ENCODE data around the gene ADGRD1. TPM values are rescaled to one million over a fixed set of nuclear protein-coding genes. Genes with fewer than 3 reads are reported as not detected.
"Not testable (repeated sequence)": the region's sequence is repeated elsewhere in the genome, so short reads cannot be mapped to it uniquely, and the experiment has no call there.

ADGRD1 gene
- total RNA-seq, 1 experiment from 2014 or later = not detected

DNA sequence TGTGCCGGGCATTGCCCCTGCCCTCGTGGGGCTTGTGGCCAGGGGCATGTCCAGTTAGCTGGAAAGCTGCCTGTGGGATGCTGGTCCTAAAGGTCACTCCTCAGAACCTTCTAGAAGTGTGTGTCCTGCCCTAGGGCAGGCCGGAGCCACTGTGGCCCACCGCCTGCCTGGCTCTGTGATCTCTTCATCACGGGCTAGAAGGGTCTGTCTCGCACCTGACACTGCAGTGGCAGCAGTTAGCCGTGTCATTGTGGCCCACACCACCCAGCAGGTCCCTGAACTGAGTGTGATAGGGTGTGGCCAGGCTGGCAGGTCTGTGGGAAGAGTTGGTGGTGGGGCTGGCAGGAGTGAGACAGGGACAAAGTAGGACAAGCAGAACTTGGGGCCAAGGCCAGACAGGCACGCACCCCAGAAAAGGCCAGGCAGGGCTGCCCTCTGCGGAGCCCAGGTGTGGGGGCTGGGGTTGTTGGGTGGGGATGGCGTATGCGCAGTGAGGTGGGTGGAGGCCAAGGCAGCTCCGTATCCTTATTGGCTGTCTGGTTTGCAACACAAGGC, 41.2 kb downstream of the ADGRD1 start:
- DNase-seq (ENCODE audit: low read depth) = no peak
- in situ Hi-C loops (cut with HindIII; ENCODE audit: low pct_unique_long_range_greater_than_20kb, low sequenced_read_pairs) = no loop called here

DNA sequence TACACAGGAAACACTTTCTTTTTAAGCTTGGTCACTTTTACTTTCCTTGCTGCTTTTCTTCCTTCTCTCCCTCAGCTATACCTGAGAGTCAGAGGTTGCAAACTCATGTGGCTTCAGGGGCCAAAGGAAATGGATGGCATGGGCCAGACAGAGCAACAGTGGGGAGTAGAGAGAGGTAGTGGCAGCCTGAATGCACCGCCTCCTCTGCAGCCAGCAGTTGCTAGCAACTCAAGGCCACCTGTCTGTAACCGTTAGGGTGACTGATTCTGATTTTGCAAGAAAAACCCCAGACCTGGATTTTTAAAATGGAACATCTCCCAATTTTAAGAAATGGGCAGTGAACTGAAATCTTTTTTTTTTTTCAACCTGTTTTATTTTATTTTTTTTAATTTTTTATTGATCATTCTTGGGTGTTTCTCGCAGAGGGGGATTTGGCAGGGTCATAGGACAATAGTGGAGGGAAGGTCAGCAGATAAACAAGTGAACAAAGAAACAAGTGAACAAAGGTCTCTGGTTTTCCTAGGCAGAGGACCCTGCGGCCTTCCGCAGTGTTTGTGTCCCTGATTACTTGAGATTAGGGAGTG, 41.8 kb downstream of the ADGRD1 start:
- in situ Hi-C loops (cut with HindIII; ENCODE audit: low pct_unique_long_range_greater_than_20kb, low sequenced_read_pairs); DNase-seq (ENCODE audit: low read depth): not testable (repeated sequence)

DNA sequence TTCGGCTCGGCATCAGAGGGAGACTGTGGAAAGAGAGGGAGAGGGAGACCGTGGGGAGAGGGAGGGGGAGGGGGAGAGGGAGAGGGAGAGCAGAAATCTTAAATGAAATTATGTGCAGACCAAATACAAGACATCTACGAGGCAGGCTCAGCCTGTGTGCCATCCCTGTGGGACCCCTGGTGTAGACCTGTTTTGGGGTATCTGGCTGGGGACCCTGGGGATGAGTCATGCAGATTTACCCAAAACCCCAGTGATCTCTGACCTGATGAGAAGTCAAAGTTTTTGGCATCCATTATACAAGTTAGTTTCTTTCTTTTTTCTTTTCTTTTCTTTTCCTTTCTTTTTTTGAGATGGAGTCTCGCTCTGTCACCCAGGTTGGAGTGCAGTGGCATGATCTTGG, 44.4 kb downstream of the ADGRD1 start:
- DNase-seq (ENCODE audit: low read depth) = no peak
- in situ Hi-C loops (cut with HindIII; ENCODE audit: low pct_unique_long_range_greater_than_20kb, low sequenced_read_pairs) = no loop called here

DNA sequence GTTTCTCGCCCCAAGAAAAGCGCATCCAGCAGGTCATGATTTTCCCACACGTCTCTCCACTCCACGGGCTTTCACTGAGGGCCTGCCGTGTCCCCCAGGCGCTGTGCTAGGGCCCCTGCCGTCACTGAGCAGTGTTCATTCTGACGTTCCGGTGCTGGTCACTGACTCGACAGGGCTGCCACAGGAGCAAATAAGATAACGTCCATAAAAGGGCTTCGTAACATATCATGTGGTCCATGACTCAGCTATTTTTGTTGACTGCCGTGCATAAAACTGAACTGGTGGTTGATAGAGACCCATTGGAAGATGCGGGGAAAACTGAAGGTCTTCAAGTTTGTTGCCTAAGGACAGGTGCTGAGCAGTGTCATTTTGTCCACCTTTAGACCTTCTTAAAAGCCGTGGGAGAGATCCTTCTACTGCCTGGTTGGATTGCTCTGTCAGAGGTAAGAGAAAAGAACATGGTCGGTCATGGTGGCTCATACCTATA, 46.3 kb downstream of the ADGRD1 start:
- no peak for DNase-seq (ENCODE audit: low read depth)

DNA sequence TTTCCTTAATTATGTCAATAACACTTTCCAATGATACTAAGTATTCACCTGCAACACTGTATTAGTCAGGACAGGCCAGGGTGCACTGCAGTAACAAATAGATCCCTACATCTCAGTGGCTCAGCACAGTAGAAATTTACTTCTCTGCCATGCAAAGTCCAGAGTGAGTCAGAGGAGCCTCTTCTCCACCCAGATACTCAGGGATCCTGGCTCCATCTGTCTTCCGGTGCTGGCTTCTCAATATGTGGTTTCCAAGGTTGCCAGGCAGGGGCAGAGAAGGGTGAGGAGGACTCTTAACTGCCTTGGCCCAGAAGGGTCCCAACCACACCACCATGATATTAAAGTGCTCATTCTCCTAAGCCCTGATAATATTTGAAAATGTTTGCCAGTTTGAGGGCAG, 47.8 kb downstream of the ADGRD1 start:
- in situ Hi-C loops (cut with HindIII; ENCODE audit: low pct_unique_long_range_greater_than_20kb, low sequenced_read_pairs) = no loop called here
- no peak for DNase-seq (ENCODE audit: low read depth)

More for the DNA sequence above, 46.3 kb downstream of the ADGRD1 start:
- in situ Hi-C loops (cut with HindIII; ENCODE audit: low pct_unique_long_range_greater_than_20kb, low sequenced_read_pairs) = no loop called here

DNA sequence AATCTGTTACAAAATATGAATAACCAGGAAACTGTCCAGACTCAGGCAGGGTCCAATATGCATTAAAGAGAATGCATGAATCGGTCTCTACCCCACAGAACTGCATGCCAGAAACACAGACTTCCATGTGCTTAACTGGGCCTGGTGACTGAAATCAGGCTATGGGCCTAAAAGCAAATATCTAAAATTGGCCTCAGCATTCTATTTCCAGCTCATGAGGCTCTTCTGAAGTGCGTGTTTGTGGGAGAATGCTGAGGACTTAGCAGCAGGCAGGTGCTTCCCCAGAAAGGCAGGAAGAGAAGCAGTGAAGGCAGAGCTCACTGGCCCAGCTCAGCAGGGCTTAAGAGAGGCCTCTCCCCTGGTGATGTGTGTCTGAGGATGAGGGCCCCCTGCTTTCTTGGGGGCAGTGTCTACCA, 48.5 kb downstream of the ADGRD1 start:
- in situ Hi-C loops (cut with HindIII; ENCODE audit: low pct_unique_long_range_greater_than_20kb, low sequenced_read_pairs) = no loop called here
- no peak for DNase-seq (ENCODE audit: low read depth)

DNA sequence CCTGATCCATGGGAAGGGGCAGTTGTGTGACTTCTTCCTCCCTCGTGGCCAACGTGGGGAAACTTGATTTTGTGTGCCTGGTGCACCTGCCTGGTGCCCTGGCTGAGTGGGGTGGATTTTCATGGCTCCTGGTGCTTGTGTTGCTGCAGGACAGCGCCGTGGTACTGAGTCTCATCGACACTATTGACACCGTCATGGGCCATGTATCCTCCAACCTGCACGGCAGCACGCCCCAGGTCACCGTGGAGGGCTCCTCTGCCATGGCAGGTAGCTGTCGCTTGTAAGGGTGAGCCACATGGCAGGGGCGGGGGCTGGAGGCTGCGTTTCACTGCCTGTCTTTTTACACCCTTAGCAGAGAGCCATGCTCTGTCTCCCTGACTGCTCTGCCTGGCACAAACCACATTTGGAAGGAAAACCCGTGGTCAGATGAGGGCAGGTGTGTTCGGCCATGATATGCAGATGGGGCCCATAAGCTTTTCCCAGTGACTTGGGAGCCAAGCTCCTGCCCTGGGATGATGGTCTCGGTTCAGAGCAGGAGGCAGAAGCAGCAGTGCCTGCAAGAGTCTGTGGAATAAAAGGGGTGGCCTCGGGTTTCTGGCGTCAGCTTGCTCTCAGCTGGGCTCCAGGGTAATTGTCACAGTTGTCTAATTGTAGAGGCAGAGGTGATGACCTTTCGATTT, 49.5 kb downstream of the ADGRD1 start:
- DNase-seq (ENCODE audit: low read depth) = no peak
- in situ Hi-C loops (cut with HindIII; ENCODE audit: low pct_unique_long_range_greater_than_20kb, low sequenced_read_pairs) = no loop called here

DNA sequence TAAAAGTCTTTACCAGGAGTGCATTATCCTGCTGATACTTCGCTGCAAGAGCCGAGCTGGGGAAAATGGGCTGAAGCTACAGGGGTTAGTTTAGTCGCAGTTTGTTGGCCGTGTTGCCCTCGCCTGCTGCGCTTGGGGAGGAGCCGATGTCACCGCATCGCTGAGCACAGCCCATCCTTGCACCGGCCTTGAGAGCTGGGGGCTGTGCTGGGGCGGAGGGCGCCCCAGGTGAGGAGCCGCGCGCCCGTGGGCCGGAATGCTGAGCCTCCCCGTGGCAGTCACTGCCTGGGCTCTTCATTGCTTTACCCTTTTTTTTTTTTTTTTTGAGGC, 50.0 kb downstream of the ADGRD1 start:
- no peak for DNase-seq (ENCODE audit: low read depth)
- in situ Hi-C loops (cut with HindIII; ENCODE audit: low pct_unique_long_range_greater_than_20kb, low sequenced_read_pairs) = no loop called here

DNA sequence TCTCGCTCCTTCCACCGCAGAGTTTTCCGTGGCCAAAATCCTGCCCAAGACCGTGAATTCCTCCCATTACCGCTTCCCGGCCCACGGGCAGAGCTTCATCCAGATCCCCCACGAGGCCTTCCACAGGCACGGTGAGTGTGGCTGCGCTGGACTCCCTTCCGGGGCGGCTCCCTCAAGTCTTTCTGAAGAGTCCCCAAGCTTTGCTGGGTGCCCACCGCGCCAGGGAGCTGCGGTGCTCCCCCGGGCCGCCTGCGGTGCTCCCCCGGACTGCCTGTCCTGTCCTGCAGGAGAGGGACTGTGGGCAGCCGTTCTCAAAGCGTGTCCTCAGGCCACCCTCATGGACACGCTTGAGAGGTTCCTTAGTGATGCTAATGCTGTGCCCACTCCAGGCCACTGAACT, 50.5 kb downstream of the ADGRD1 start:
- no peak for DNase-seq (ENCODE audit: low read depth)
- in situ Hi-C loops (cut with HindIII; ENCODE audit: low pct_unique_long_range_greater_than_20kb, low sequenced_read_pairs) = no loop called here

DNA sequence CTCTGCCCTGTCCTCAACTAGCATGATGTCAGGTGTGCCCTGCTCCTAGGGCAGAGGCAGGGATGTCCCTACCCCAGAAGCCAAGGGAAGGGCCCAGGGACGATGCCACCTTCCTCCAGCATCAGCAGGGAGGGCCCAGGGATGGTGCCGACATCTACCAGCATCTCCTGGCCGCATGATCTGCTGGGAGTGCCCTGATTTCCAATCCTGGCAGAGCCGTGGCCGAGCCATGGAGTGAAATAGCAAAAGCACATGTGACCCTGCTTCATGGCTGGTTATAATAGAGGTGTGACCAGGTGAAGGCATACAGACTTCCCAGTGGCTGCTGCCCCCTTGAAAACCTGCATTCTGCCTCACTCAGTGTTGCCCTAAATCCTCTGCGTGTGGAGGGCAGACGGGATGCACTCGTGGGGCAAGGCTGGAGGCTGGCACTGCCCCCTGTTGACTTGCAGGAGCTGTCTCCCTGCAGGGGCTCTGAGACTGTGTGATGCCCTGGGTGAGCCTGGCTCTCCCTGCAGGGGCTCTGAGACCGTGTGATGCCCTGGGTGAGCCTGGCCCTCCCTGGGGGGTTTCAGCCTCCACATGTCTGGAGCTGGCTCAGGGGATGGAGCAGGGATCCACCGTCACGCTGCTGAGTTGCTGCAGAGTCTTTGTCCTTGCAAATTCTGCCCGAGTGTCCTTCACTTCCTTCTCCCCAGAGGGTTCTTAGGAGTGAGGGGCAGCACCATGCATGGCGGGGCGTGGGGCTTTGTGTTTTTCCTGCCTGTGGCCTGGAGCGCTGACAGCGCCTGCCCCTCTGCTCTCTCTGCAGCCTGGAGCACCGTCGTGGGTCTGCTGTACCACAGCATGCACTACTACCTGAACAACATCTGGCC, 51.7 kb downstream of the ADGRD1 start:
- no peak for DNase-seq (ENCODE audit: low read depth)
- in situ Hi-C loops (cut with HindIII; ENCODE audit: low pct_unique_long_range_greater_than_20kb, low sequenced_read_pairs) = no loop called here

DNA sequence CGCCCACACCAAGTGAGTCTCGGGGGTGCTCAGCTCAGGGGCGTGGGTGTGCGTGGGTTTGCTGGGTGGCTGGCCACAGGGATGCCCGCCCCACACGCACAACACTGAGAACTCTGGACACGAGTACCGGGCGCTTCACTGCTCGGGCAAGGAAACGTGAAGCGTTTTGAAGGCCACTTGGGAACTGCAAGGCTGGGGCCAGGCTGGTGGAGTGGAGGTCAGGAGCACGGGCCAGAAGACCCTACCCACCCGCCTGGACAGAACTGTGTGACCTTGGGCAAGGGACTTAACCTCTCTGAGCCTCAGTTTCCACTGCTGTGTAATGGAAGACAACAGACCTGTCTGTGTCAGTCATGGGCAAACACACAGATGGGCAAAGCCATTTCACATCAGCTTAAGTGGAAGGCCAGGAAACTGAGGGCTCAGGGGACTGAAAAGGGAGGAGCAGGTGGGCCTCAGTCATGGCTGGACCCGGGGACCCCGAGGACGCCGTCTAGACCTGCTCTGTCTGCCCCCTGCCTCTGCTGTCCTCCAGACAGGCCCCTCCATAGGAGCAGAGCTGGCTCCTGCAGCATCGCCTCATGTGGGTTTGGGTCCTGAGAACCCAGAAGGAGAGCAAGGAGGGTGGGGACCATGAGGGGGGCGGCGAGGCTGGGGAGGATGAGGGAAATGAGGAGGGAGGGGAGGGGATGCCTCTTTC, 52.5 kb downstream of the ADGRD1 start:
- no peak for DNase-seq (ENCODE audit: low read depth)
- in situ Hi-C loops (cut with HindIII; ENCODE audit: low pct_unique_long_range_greater_than_20kb, low sequenced_read_pairs) = no loop called here

DNA sequence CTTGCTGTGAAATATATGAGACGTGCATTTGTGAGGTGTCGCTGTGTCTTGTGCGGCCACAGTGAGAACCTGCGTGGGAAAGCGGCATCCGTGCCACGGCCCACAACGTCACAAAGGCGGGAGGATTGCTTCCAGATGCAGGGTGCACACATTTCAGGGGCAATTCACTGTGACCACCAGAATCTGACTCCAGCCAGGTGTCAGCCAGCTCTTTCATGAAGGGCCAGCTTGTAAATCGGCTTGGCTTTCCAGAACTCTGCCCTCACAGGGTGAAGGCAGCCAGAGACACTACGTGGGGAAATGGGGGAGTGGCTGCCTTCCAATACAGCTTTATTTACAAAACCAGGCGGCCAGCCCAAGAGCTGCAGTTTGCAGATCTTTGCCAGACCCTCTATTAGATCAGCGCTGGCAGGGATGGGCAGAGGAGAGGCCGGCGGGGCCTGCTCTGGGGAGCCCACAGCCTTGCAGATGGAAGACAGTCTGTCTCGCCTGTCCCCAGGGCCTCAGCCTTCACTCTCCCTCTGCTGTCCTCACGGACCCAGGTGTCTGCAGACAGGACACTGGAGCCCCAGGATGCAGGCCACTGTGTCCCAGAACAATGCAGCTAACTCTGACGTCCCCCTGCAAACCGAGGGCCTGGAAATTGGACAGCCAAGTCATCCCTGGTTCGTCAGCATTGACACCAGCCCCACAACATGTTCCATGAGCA, 53.5 kb downstream of the ADGRD1 start:
- no peak for DNase-seq (ENCODE audit: low read depth)
- in situ Hi-C loops (cut with HindIII; ENCODE audit: low pct_unique_long_range_greater_than_20kb, low sequenced_read_pairs) = no loop called here

DNA sequence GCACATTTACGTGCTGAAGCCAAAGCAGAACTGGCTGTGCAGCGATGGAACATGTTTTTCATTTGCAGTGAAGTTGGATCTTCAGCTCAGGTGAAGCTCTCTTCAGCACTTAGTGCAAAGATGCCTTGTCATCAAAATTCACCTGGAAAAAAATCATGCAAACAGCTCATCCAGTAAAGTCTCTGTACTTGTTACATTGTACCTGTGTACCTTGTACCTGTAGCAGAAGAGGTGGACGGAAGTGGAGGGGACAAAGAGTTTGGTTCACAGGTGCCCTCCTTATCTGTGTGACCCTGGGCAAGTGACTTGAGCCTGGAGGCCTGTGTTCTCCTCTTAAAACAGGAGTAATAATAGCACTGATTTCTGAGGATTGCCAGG, 54.0 kb downstream of the ADGRD1 start:
- in situ Hi-C loops (cut with HindIII; ENCODE audit: low pct_unique_long_range_greater_than_20kb, low sequenced_read_pairs) = no loop called here

DNA sequence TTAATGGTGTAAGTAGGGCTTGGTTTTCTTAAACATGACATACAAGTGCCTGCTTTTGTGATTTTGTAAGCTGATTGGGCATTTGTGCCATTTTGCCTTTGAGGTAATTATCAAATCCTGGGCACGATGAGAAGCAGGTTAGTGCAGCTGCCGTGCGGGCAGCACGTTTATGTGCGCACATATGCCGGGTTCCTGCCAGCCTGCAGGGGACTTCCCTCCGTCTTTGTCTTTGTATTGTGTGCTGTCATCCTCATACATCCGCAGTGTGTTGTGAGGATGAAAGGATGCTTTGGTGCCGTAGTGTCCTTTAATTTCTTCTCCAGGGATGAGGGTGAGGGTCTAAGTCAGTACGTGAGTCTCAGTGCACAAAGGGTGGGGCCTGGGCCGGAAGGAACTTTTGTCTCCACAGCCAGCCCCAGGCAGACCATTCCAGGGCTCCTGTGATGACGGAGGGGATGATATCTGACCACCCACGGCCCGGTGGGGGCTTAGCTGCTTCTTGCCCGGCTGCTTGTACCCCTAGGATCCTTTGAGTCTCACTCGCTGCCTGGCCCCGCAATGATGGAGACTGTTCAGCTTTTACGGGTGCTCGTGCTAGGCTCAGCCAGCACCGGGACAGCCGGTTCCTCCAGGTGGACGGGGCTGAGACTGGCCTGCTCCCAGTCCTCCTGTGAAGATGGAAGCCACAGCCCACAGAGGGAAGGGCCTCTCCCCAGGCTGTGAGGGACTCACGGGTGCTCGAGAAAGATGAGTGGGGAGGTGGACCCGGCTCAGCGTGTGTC, 54.6 kb downstream of the ADGRD1 start:
- in situ Hi-C loops (cut with HindIII; ENCODE audit: low pct_unique_long_range_greater_than_20kb, low sequenced_read_pairs) = no loop called here
- DNase-seq (ENCODE audit: low read depth) = no peak

More for the DNA sequence above, 54.0 kb downstream of the ADGRD1 start:
- no peak for DNase-seq (ENCODE audit: low read depth)

DNA sequence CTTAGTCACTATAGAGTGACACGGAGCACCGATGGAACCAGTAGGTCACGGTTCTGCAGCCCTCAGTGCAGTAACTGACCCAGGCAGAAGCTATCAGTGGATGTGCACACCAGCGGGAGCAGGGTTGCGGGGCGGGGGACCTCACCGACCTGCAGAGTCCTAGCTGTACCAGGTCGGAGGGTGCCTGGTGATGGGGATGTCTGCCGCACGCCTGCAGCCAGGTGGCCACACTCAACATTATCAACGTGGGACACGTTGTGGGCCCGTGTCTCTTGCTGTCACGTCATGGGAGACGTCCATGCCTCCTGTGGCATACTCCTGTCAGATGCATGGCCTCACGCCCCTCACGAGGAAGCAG, 55.2 kb downstream of the ADGRD1 start:
- in situ Hi-C loops (cut with HindIII; ENCODE audit: low pct_unique_long_range_greater_than_20kb, low sequenced_read_pairs) = no loop called here
- DNase-seq (ENCODE audit: low read depth) = no peak

DNA sequence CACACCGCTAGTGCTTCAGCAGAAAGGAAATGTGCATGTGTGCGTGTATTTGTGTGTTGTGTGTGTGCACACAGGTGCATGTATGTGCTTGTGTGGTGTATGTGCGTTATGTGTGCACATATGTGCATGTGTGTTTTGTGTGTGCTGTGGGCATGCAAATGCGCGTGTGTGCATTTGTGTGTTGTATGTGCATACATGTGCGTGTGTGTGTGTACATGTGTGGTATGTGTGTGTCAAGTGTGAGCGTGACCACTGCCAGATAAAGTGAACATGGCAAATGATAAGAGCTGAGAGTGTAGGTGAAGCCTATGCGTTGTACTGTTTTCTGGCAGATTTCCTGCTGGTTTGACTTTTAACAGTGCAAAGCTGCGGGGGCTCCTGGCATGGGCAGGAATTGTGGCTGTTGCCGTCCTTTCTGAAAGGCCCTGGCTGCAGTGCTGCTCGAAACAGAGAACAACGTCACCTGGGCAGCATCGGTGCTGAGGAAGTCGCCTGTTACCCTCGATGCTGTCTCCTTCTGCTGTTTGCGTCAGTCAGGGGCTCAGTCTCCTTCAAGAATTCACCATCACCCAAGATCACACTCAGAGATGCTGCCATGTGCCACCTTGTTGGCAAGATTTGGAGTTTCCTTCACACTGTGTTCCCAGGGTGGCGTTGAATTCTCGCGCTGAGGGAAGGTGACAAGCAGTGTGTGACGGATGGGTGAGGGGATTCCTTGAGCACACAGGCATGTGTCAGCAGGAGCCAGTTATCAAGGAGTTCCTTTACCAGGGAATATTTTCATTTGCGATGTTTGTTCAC, 56.1 kb downstream of the ADGRD1 start:
- DNase-seq (ENCODE audit: low read depth) = no peak
- in situ Hi-C loops (cut with HindIII; ENCODE audit: low pct_unique_long_range_greater_than_20kb, low sequenced_read_pairs) = no loop called here

All from Caki2 (cell line).